Skeletal muscle tissue (tissue), 4 donors: Measurements from ENCODE around the gene FAM111B. TPM values are rescaled to one million over a fixed set of nuclear protein-coding genes. Genes with fewer than 3 reads are reported as not detected.

Experiments
- H3K27ac ChIP-seq: one replicate; pipeline ENCODE4 v1.7.0; 2013; ENCODE audit warnings: mild to moderate bottlenecking, low read depth, low read length, inconsistent platforms
- H3K27me3 ChIP-seq, 3 donors: one replicate each; pipeline ENCODE4 v1.7.0; 2013; ENCODE audit warnings: low read length in 3 of 3; ENCODE audit not compliant: control insufficient read depth in 3 of 3, insufficient read depth in 3 of 3
- H3K36me3 ChIP-seq, 3 donors: one replicate each; pipeline ENCODE4 v1.7.0; 2013; ENCODE audit warnings: low read length in 3 of 3; ENCODE audit not compliant: control insufficient read depth in 3 of 3, insufficient read depth in 3 of 3
- H3K4me1 ChIP-seq, 3 donors: one replicate each; pipeline ENCODE4 v1.7.0; 2013; ENCODE audit warnings: low read length in 3 of 3, mild to moderate bottlenecking in 3 of 3; ENCODE audit not compliant: control insufficient read depth in 3 of 3, insufficient read depth in 3 of 3
- H3K4me3 ChIP-seq, 3 donors: one replicate each; pipeline ENCODE4 v1.7.0; 2013; ENCODE audit warnings: low read length in 3 of 3
- H3K9ac ChIP-seq, 3 donors: one replicate each; pipeline ENCODE4 v1.7.0; 2013; ENCODE audit warnings: low read length in 3 of 3, mild to moderate bottlenecking in 3 of 3, moderate library complexity in 2 of 3, low read depth in 1 of 3
- H3K9me3 ChIP-seq, 3 donors: one replicate each; pipeline ENCODE4 v1.7.0; 2013; ENCODE audit warnings: low read length in 3 of 3; ENCODE audit not compliant: control insufficient read depth in 3 of 3
- total RNA-seq: library from RNA; depleted of rRNA; stranded (reverse); fragments of >200 nt; gene quantifications from one replicate; pipeline ENCODE4 v1.2.3, GENCODE V29; 2014
- donor health status: Osteomylitis.

Gene FAM111B
- total RNA-seq, 1 donor from 2014 or later: 3.7 TPM

GRCh38 chr11:59174664-59175033, 67.6 kb downstream of the FAM111B start:
- no peak overlapping the region for H3K27ac ChIP-seq
- H3K27me3 ChIP-seq: peaks cover 6 to 11% (median 9%) of the 10 kb centered on the region in 3 donors
- no peaks in the 10 kb centered on the region for H3K36me3 ChIP-seq
- no peak overlapping the region for H3K4me3 ChIP-seq
- H3K9me3 ChIP-seq: no peaks in the 10 kb centered on the region
- H3K9ac ChIP-seq: no peak overlapping the region
- H3K4me1 ChIP-seq: peaks cover 7 to 17% (median 12%) of the 10 kb centered on the region in 3 donors

GRCh38 chr11:59175091-59175501, 68.1 kb downstream of the FAM111B start:
- peaks cover 7 to 17% (median 12%) of the 10 kb centered on the region in 3 donors for H3K4me1 ChIP-seq
- H3K9me3 ChIP-seq: no peaks in the 10 kb centered on the region
- no peaks in the 10 kb centered on the region for H3K36me3 ChIP-seq
- no peak overlapping the region for H3K27ac ChIP-seq
- H3K4me3 ChIP-seq: no peak overlapping the region
- H3K9ac ChIP-seq: no peak overlapping the region
- H3K27me3 ChIP-seq: peaks cover 6 to 11% (median 9%) of the 10 kb centered on the region in 3 donors

GRCh38 chr11:59176330-59176729, 69.3 kb downstream of the FAM111B start:
- peaks cover 6 to 11% (median 9%) of the 10 kb centered on the region in 3 donors for H3K27me3 ChIP-seq
- H3K27ac ChIP-seq: no peak overlapping the region
- peaks cover 7 to 17% (median 11%) of the 10 kb centered on the region in 3 donors for H3K4me1 ChIP-seq
- no peaks in the 10 kb centered on the region for H3K9me3 ChIP-seq
- no peak overlapping the region for H3K9ac ChIP-seq
- H3K36me3 ChIP-seq: no peaks in the 10 kb centered on the region
- no peak overlapping the region for H3K4me3 ChIP-seq

Other genes with a start within 250 kb of the FAM111B start
- gene GLYATL1, start 167.7 kb upstream of the FAM111B start, total RNA-seq: not detected
- not detected for gene GLYATL1B, start 20.9 kb upstream of the FAM111B start, total RNA-seq
- 17.2 TPM for gene FAM111A, start 35.6 kb downstream of the FAM111B start, total RNA-seq
- gene DTX4, start 64.9 kb downstream of the FAM111B start, total RNA-seq: 9.9 TPM
- 11.0 TPM for gene MPEG1, start 105.7 kb downstream of the FAM111B start, total RNA-seq